Lung (tissue), 12 donors: ENCODE results near the gene NFATC4. TPM values are rescaled to one million over a fixed set of nuclear protein-coding genes. Genes with fewer than 3 reads are reported as not detected.

Experiments
- ATAC-seq: fragments of 200-7000 bp; cut with Tn5 transposase; one replicate; pipeline ENCODE4 v1.9.1; 2020; ENCODE audit warnings: moderate number of reproducible peaks; ENCODE audit not compliant: insufficient read depth, low FRiP score
- DNase-seq, 3 donors: peaks; one replicate each; pipeline ENCODE4 v3.0.0-alpha.2; 2013 to 2017
- H3K27ac ChIP-seq, 2 donors: one replicate each; pipeline ENCODE4 v1.5.1; 2013; ENCODE audit warnings: mild to moderate bottlenecking in 2 of 2, moderate library complexity in 2 of 2, control low read depth in 1 of 2, inconsistent platforms in 1 of 2, low read depth in 1 of 2, low read length in 1 of 2
- H3K27me3 ChIP-seq, 3 donors: one replicate each; pipeline ENCODE4 v1.5.1; 2013; ENCODE audit warnings: low read length in 2 of 3; ENCODE audit not compliant: control insufficient read depth in 3 of 3, insufficient read depth in 3 of 3
- H3K36me3 ChIP-seq, 4 donors: one replicate each; pipeline ENCODE4 v1.5.1; 2013; ENCODE audit warnings: low read length in 4 of 4, mild to moderate bottlenecking in 1 of 4, moderate library complexity in 1 of 4; ENCODE audit not compliant: control insufficient read depth in 4 of 4, insufficient read depth in 4 of 4
- H3K4me1 ChIP-seq, 5 donors: one replicate each; pipeline ENCODE4 v1.5.1; 2013; ENCODE audit warnings: low read length in 5 of 5, mild to moderate bottlenecking in 2 of 5, moderate library complexity in 1 of 5; ENCODE audit not compliant: control insufficient read depth in 5 of 5, insufficient read depth in 5 of 5
- H3K4me3 ChIP-seq: one replicate; pipeline ENCODE4 v1.5.1; 2013; ENCODE audit warnings: mild to moderate bottlenecking, control low read depth, moderate library complexity
- H3K9ac ChIP-seq, 2 donors: one replicate each; pipeline ENCODE4 v1.5.1; 2013; ENCODE audit warnings: low read length in 2 of 2, control low read depth in 1 of 2; ENCODE audit not compliant: insufficient read depth in 1 of 2
- H3K9me3 ChIP-seq, 4 donors: one replicate each; pipeline ENCODE4 v1.5.1; 2013; ENCODE audit warnings: low read length in 3 of 4, mild to moderate bottlenecking in 1 of 4, moderate library complexity in 1 of 4; ENCODE audit not compliant: control insufficient read depth in 4 of 4, insufficient read depth in 3 of 4
- CTCF ChIP-seq: IDR thresholded peaks from 2 replicates; pipeline ENCODE4 v1.5.1; 2012; ENCODE audit warnings: mild to moderate bottlenecking; ENCODE audit errors: control extremely low read depth, extremely low read depth
- WGBS, 2 donors: extraction: QIAGEN DNeasy Blood & Tissue Kit; methylation state at CpG; one replicate each; pipeline ENCODE4 v1.1.7; 2013; 5-methylcytosine and 5-hydroxymethylcytosine counted together
- polyA plus RNA-seq, 2 donors: library from polyadenylated mRNA; stranded (reverse); fragments of 200-250 nt; gene quantifications; one replicate each; pipeline ENCODE4 v1.2.1, GENCODE V29; 2013
- total RNA-seq, 2 donors: library from RNA; depleted of rRNA in 1 of 2; stranded (reverse); fragments of >200 nt in 1 of 2; gene quantifications; one replicate each; pipeline ENCODE4 v1.2.1, GENCODE V29; 2014 to 2021
- donor health status: control.
- donor health status: control.
- donor health status: Bipolar disorder and iron deficiency.
- donor health status: healthy.
- donor health status: DM: yes; HTN: yes; CAD: no.

Gene NFATC4
- total and polyA plus RNA-seq, 4 donors = 13.9 to 71.4 (median 38.4) TPM

- 86 to 91% methylated on average over 12 of the region's 12 CpGs for WGBS, 2 donors
- Histone ChIP-seq H3K27me3 (no peaks in the 10 kb centered on the region), H3K4me3 (no peak overlapping the region), H3K9me3 (no peaks in the 10 kb centered on the region), H3K4me1 (peaks cover 0 to 35% (median 10%) of the 10 kb centered on the region in 5 donors), H3K36me3 (peaks cover 0 to 33% (median 6%) of the 10 kb centered on the region in 4 donors), H3K9ac (no peak overlapping the region), H3K27ac (no peak overlapping the region)
- ATAC-seq = no peak
- no peak for TF ChIP-seq CTCF
- DNase-seq = peak; percentile 43 to 80 (median 72)
These were observed 4.9 kb downstream of the NFATC4 start for GRCh38 chr14:24372701-24373416.

- H3K9ac ChIP-seq = no peak overlapping the region
- ATAC-seq (no peak), DNase-seq (no peak)
- no peak for TF ChIP-seq CTCF
- no peak overlapping the region for H3K4me3 ChIP-seq
- H3K27me3 ChIP-seq = no peaks in the 10 kb centered on the region
- H3K4me1 ChIP-seq = peaks cover 0 to 13% (median 5%) of the 10 kb centered on the region in 5 donors
- no peaks in the 10 kb centered on the region for H3K9me3 ChIP-seq
- H3K27ac ChIP-seq = no peak overlapping the region
- WGBS, 2 donors = 76 to 80% methylated on average over 12 to 16 of the region's 16 CpGs
- H3K36me3 ChIP-seq = peaks cover 0 to 33% (median 6%) of the 10 kb centered on the region in 4 donors
These were observed 8.6 kb downstream of the NFATC4 start for GRCh38 chr14:24376448-24377070.

- H3K27ac ChIP-seq = no peak overlapping the region
- H3K36me3 ChIP-seq = peaks cover 0 to 33% (median 6%) of the 10 kb centered on the region in 4 donors
- TF ChIP-seq CTCF = no peak
- no peaks in the 10 kb centered on the region for H3K27me3 ChIP-seq
- peaks cover 0 to 12% (median 5%) of the 10 kb centered on the region in 5 donors for H3K4me1 ChIP-seq
- DNase-seq = no peak
- no peak overlapping the region for H3K4me3 ChIP-seq
- H3K9ac ChIP-seq = no peak overlapping the region
- no peak for ATAC-seq
- 82% methylated on average over 7 of the region's 7 CpGs for WGBS, 2 donors
- H3K9me3 ChIP-seq = no peaks in the 10 kb centered on the region
These were observed 9.1 kb downstream of the NFATC4 start for GRCh38 chr14:24377126-24377525.
